Activated naive CD8-positive, alpha-beta T cell treated with anti-CD3 and anti-CD28 coated beads, Interleukin-2, amount 10 ng/mL, durations not matched to agents 7 days and 5 days (primary cell): ENCODE data around the gene SLC8A1. TPM values are rescaled to one million over a fixed set of nuclear protein-coding genes. Genes with fewer than 3 reads are reported as not detected.

Source experiments
- ATAC-seq: fragments of 150-1000 bp; cut with Tn5 transposase; one replicate; pipeline ENCODE4 v1.10.0; 2021; ENCODE audit warnings: low read depth, moderate library complexity
- POLR2A ChIA-PET: fragments of 350-600 bp; sonication (Branson Sonifier 250); formaldehyde crosslinking; loops from one replicate; lab custom pipeline; 2021; ENCODE audit warnings: antibody characterized with exemption; lab: Charles Lee
- DNase-seq: peaks from one replicate; pipeline ENCODE4 v3.0.0; 2021
- H3K27ac Mint-ChIP-seq: one replicate; pipeline ENCODE4 v1.8.0; 2022; ENCODE audit warnings: mild to moderate bottlenecking, mixed read lengths
- H3K27me3 Mint-ChIP-seq: one replicate; pipeline ENCODE4 v1.8.0; 2022; ENCODE audit warnings: mild to moderate bottlenecking, moderate library complexity, mixed read lengths
- H3K36me3 Mint-ChIP-seq: one replicate; pipeline ENCODE4 v1.8.0; 2021; ENCODE audit warnings: mild to moderate bottlenecking, mixed read lengths
- H3K4me1 Mint-ChIP-seq: one replicate; pipeline ENCODE4 v1.8.0; 2021; ENCODE audit warnings: mixed read lengths
- H3K4me3 Mint-ChIP-seq: one replicate; pipeline ENCODE4 v1.8.0; 2022; ENCODE audit warnings: mild to moderate bottlenecking, moderate library complexity, mixed read lengths
- H3K9me3 Mint-ChIP-seq: one replicate; pipeline ENCODE4 v1.8.0; 2021; ENCODE audit warnings: mixed read lengths
- total RNA-seq, 2 experiments: library from RNA; stranded (reverse); gene quantifications; one replicate each; pipeline ENCODE4 v1.2.3, GENCODE V29; 2021

SLC8A1 gene
- total RNA-seq, 2 experiments from 2014 or later: 0.68 to 0.75 TPM

DNA sequence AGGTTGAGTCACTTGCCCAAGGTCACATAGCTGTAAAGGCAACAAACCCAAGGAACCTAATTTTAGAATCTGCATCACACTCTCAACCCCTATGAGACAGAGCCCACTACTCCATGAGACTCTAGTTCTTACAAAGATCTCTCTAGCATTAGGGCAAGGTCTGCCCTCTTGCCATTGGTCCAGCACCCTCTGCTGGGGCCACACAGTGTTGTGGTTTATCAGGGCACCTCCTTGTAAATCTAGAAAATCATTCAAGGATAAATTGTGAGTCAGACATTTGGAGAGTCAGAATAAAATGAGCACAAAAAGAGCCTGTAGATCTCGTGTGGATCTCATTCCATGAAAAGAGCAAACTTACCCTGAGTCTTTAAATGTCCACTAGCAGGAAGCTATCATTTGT, 91.2 kb downstream of the SLC8A1 start:
- POLR2A ChIA-PET: no interaction called here
- H3K27ac Mint-ChIP-seq: no peak overlapping the region
- peaks cover 4% of the 10 kb centered on the region for H3K27me3 Mint-ChIP-seq
- DNase-seq: no peak
- ATAC-seq: no peak
- H3K4me1 Mint-ChIP-seq: peaks cover 4% of the 10 kb centered on the region
- no peaks in the 10 kb centered on the region for H3K9me3 Mint-ChIP-seq
- no peaks in the 10 kb centered on the region for H3K36me3 Mint-ChIP-seq
- H3K4me3 Mint-ChIP-seq: no peak overlapping the region

DNA sequence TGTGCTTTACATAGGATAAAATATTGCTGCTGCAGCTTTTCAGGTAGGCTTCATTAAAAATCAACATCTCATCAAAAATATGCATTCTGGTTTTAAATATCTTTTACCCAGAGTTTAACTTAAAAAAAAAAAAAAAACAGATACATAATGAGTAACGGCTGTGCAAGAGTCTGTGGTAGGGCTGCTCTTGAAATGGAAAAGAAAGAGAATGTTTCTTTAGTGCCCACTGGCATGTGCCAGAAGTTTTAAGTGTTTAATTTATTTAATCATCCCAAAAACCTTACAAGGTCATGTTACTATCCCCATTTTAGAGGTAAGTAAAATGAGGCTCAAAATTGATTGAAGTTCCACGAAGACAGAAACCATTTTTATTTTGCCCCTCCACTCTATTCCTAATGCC, 92.1 kb downstream of the SLC8A1 start:
- Mint-ChIP-seq H3K9me3 (no peaks in the 10 kb centered on the region), H3K4me1 (peaks cover 2% of the 10 kb centered on the region), H3K27me3 (peaks cover 4% of the 10 kb centered on the region), H3K27ac (no peak overlapping the region), H3K4me3 (no peak overlapping the region), H3K36me3 (no peaks in the 10 kb centered on the region)
- DNase-seq: no peak
- ATAC-seq: no peak
- POLR2A ChIA-PET: no interaction called here

DNA sequence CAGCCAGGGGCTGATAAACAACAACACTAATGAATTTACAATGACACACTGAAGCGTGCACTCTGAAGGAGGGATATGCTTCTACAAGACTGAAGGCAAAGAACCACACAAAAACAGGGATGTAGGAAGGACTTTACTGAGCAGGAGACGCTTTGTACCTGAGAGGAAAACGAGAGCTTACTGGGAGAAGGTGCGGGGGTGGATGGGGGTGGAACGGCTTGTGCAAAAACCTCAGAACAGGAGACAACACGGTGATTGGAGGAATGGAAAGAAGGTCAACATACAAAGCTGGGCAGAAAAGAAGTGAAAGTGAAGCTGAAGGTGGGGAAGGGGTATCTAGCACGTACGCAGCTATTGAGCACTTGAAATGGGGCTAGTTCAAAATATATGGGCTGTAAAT, 93.1 kb downstream of the SLC8A1 start:
- H3K4me1 Mint-ChIP-seq: no peaks in the 10 kb centered on the region
- H3K36me3 Mint-ChIP-seq: no peaks in the 10 kb centered on the region
- H3K27ac Mint-ChIP-seq: no peak overlapping the region
- H3K4me3 Mint-ChIP-seq: no peak overlapping the region
- POLR2A ChIA-PET: no interaction called here
- DNase-seq: no peak
- ATAC-seq: no peak
- peaks cover 4% of the 10 kb centered on the region for H3K27me3 Mint-ChIP-seq
- H3K9me3 Mint-ChIP-seq: no peaks in the 10 kb centered on the region

DNA sequence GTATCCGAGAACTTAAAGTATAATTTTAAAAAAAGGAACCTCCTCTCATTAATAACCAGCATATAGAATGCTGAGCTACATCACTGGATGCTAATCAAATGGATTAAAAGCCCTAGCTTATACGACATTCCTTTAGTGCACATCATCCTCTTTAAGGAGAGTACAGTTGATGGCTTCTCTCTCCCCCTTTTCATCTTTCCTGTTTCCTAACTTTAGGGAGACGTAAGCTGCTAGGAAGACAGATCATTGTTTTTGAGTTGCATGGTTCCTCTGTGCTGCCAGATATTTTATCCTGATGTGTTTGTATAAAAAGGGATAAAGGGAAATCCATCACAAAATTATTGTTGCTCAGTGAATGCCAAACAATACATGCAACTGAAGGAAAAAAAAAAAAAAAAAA, 94.2 kb downstream of the SLC8A1 start:
- Mint-ChIP-seq H3K27ac (no peak overlapping the region), H3K4me3 (no peak overlapping the region), H3K4me1 (no peaks in the 10 kb centered on the region), H3K9me3 (no peaks in the 10 kb centered on the region), H3K36me3 (no peaks in the 10 kb centered on the region), H3K27me3 (peaks cover 1% of the 10 kb centered on the region)
- no peak for DNase-seq
- POLR2A ChIA-PET: no interaction called here
- no peak for ATAC-seq

DNA sequence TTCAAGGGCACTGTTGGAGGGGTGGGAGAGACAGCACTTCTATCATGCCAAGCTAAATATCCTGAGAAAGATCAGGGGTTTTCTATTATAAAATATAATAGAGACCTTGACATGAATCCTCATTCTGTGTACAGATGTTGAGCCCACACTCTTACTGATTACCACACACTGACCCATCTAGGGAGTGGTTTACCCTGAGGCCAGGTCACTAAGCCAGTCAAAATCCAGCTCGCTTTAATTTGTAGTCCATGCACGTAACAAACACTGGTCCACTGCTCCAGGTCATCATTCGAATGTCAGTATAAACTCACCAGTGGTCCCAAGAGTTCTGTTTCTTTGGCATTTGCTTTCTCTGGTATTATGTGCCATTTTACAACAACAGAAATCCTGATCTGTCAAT, 96.4 kb downstream of the SLC8A1 start:
- Mint-ChIP-seq H3K4me1 (no peaks in the 10 kb centered on the region), H3K9me3 (no peaks in the 10 kb centered on the region), H3K27ac (no peak overlapping the region), H3K36me3 (no peaks in the 10 kb centered on the region), H3K27me3 (no peaks in the 10 kb centered on the region), H3K4me3 (no peak overlapping the region)
- ATAC-seq (no peak), DNase-seq (no peak)
- POLR2A ChIA-PET: no interaction called here

DNA sequence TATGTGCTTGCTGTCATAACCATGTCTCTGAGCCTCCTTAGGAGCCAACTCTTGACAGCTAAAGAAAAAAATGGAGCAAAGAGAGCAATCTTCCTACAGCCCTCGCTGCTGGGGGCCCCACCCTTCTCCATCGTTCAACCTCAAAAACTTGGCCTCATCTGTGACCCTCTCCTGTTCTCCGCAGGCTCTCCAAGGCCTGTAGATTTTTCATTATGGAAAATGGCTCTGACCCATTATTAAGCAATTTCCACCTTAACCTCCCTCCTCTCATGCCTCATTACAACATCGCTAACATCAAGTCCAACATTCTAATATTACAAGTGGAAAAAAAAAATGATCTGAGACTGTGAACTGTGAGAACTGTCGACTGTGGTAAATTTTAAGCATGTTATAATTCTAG, 98.7 kb downstream of the SLC8A1 start:
- no peaks in the 10 kb centered on the region for H3K4me1 Mint-ChIP-seq
- H3K27me3 Mint-ChIP-seq: no peaks in the 10 kb centered on the region
- no peak for ATAC-seq
- no peaks in the 10 kb centered on the region for H3K9me3 Mint-ChIP-seq
- no peak overlapping the region for H3K4me3 Mint-ChIP-seq
- no peak overlapping the region for H3K27ac Mint-ChIP-seq
- DNase-seq: no peak
- POLR2A ChIA-PET: no interaction called here
- no peaks in the 10 kb centered on the region for H3K36me3 Mint-ChIP-seq

DNA sequence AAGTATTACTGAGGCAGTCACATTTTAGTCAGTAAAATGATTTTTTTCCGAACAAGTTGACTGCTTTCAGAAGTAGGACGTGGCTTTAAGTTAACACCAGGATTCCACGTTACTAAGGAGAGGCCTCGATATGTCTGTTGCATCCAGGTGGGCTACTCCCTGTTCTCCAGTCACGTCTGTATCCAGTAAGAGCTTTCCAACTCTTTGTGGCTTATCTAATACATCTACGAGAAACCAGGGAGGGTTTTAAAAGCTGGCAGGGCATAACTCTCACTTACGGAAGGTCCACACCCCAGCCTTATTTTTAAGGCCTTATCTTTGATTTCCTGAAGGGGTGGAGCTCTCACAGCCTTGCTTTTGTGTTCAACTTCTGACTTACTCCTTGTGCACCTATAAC, 99.2 kb downstream of the SLC8A1 start:
- Mint-ChIP-seq H3K4me1 (no peaks in the 10 kb centered on the region), H3K27me3 (no peaks in the 10 kb centered on the region), H3K36me3 (no peaks in the 10 kb centered on the region), H3K4me3 (no peak overlapping the region), H3K9me3 (no peaks in the 10 kb centered on the region), H3K27ac (no peak overlapping the region)
- DNase-seq (no peak), ATAC-seq (no peak)
- POLR2A ChIA-PET: no interaction called here

DNA sequence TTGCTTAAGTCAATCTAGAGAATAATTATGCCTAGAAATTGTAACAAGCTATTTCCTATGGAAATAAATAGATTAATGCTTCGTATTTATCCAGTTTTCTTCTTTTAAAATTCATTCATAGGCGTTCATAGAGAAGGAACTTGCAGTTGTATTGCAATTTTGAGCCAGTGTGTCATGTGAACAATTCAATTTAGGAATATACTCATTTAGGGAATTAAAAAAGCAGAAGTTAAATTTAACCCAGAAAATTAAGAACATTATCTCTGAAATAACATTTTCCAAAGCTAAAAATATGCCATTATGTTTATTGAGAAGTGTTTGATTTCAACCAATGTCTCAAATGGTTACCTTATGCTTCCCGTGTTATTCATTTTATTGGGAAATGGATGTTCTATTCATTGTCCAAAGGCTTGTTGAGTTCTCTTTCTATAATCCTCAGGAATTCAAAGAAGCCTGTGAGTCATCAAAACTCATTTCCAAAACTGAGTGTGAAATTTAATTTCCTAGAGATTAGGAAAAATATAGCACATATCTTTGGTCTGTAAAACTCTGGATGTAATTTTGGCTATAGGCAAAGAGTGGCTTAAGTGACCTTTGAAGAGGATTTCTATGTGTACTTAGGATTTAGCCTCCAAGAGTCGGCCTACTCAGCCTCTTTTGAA, 99.7 kb downstream of the SLC8A1 start:
- Mint-ChIP-seq H3K4me1 (no peaks in the 10 kb centered on the region), H3K27ac (no peak overlapping the region), H3K4me3 (no peak overlapping the region), H3K9me3 (no peaks in the 10 kb centered on the region), H3K36me3 (no peaks in the 10 kb centered on the region), H3K27me3 (no peaks in the 10 kb centered on the region)
- POLR2A ChIA-PET: no interaction called here
- DNase-seq (no peak), ATAC-seq (no peak)

DNA sequence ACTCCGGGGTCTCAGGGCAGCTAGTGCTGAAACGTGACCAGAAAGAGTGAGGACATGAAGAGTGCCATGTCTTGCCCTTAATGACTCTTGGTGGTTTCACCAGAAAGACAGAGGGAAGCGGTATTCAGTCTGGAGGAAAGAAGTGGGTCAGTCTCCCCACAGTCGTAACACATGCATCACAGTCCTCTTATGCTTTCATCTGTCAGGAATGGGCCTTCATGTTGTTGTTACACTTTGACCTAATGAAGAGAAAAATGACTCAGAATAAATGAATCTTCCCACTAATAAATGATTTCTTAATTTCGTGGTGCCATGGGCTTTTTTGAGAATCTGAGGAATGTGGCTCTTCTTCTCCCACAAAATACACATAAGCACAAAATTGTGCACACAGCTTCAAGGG, 103.2 kb downstream of the SLC8A1 start:
- ATAC-seq (no peak), DNase-seq (no peak)
- H3K4me1 Mint-ChIP-seq: no peaks in the 10 kb centered on the region
- no peaks in the 10 kb centered on the region for H3K27me3 Mint-ChIP-seq
- no peak overlapping the region for H3K27ac Mint-ChIP-seq
- no peaks in the 10 kb centered on the region for H3K9me3 Mint-ChIP-seq
- POLR2A ChIA-PET: no interaction called here
- H3K4me3 Mint-ChIP-seq: no peak overlapping the region
- no peaks in the 10 kb centered on the region for H3K36me3 Mint-ChIP-seq

DNA sequence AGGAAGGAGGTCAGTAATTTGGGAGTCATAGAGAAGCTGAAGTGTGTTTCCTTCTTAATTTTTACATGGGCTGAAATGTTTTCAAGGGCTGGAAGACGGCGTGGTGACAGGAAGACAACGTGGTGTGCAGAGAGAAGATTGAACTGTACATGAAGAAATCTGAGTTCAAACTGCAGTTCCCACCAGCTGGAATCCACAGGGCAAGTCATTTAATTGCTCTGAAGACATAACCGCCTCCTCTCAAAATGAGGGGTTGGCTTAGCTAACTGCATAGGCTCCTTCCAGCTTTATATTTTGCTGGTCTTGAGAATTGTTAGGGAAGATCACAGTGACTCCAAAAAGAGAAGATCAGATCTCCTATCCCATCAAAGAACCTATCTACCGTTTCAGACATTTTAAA, 103.9 kb downstream of the SLC8A1 start:
- ATAC-seq (no peak), DNase-seq (no peak)
- POLR2A ChIA-PET: no interaction called here
- H3K27me3 Mint-ChIP-seq: no peaks in the 10 kb centered on the region
- no peak overlapping the region for H3K27ac Mint-ChIP-seq
- no peaks in the 10 kb centered on the region for H3K36me3 Mint-ChIP-seq
- H3K9me3 Mint-ChIP-seq: no peaks in the 10 kb centered on the region
- H3K4me3 Mint-ChIP-seq: no peak overlapping the region
- no peaks in the 10 kb centered on the region for H3K4me1 Mint-ChIP-seq

DNA sequence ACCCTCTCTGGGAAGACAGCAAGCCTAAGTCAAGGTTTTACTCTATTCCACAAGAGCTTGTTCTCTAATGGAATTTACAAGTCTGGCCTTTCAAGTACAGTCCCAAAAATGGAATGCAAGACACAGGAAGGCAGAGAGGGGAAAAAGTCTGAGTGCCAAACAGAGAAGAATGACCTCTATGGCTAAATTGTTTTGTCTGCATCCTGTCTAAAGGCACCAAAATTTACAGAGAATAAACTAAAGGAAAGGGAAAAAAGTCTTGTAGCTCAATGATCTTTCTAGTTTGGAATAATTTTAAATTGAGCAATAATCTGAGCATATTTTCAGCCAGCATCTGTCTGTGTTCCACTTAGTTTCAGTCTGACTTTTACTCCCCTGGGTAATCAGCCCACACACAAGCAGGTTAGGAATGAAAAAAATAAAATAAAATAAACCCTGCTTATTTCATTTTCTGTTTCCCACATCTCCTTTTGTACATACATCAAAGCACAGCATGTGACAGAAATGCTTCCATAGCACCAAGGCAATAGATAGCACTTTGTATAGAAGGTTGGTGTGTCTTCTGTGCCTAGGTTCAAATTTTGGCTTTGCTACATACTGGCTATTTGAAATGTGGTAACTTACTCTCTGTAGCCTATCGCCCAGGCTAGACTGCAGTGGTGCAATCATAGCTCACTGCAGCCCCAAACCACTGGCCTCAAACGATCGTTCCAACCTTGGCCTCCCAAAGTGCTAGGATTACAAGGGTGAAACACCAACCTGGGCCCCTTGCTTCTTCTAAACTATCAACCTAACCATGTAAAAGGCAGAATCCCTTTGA, 105.1 kb downstream of the SLC8A1 start:
- POLR2A ChIA-PET: no interaction called here
- H3K4me1 Mint-ChIP-seq: no peaks in the 10 kb centered on the region
- no peak overlapping the region for H3K27ac Mint-ChIP-seq
- H3K27me3 Mint-ChIP-seq: no peaks in the 10 kb centered on the region
- H3K36me3 Mint-ChIP-seq: no peaks in the 10 kb centered on the region
- ATAC-seq (no peak), DNase-seq (no peak)
- H3K4me3 Mint-ChIP-seq: no peak overlapping the region
- no peaks in the 10 kb centered on the region for H3K9me3 Mint-ChIP-seq

DNA sequence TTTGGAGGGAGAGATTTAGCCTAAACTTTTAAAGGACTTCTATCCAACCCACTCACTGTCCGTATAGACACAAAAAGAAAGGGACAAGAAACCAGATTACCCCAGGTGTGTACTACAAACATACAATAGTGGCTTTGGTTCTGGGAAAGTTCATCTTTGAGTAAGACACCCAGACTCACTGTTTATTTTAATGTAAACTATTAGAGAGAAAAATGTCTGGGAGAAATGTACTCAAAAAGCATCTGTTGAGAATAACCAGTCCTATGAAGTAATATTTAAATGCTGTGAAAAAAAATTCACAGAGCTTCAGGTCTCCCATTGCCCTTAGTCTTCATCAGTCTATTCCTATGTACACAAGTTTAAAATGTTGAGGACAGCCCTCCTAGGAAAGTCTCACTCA, 107.5 kb downstream of the SLC8A1 start:
- DNase-seq: no peak
- no peaks in the 10 kb centered on the region for H3K4me1 Mint-ChIP-seq
- peaks cover 2% of the 10 kb centered on the region for H3K27me3 Mint-ChIP-seq
- no peak overlapping the region for H3K27ac Mint-ChIP-seq
- H3K9me3 Mint-ChIP-seq: no peaks in the 10 kb centered on the region
- no peak overlapping the region for H3K4me3 Mint-ChIP-seq
- no peak for ATAC-seq
- POLR2A ChIA-PET: no interaction called here
- H3K36me3 Mint-ChIP-seq: no peaks in the 10 kb centered on the region

DNA sequence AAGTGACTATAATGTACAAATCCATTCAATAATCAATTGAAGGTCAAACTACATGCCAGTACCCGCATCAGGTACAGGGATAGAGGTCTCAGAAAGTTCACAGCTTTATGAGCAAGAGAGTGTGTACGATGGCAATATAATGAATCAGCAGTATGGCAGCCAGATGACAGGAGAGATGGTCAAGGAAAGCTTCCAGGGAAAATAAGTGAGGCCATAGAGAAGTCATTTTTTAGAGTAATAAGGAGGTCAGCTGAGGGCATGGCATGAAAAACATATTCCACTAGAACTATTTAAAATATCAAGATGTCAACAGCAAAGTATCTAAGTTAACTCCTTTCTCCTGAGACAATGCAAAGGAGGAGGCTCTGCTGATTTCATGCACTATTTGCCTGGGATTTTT, 108.0 kb downstream of the SLC8A1 start:
- H3K4me3 Mint-ChIP-seq: no peak overlapping the region

DNA sequence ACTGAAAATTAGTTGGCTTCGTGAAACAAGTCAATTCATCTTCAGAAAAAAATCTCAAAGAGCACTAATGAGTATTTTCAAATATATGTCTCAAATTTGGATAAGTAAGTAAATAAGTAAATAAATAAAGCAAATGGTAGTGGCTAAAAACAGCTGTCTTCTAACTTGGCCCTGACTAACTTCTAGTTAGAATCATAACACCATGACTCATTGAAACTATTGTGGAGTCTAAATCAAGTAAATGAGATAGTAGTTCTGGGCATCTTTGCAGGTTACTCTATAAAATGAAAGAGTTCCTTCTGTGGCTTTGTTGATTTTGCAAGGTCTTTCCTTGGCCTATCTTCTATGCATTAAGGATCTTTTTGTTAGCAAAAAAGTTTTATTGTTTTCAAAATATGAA, 110.7 kb downstream of the SLC8A1 start:
- Mint-ChIP-seq H3K27me3 (peaks cover 2% of the 10 kb centered on the region), H3K27ac (no peak overlapping the region), H3K36me3 (no peaks in the 10 kb centered on the region), H3K9me3 (no peaks in the 10 kb centered on the region), H3K4me3 (no peak overlapping the region), H3K4me1 (no peaks in the 10 kb centered on the region)
- ATAC-seq: no peak
- DNase-seq: no peak
- POLR2A ChIA-PET: no interaction called here

More for the DNA sequence above, 108.0 kb downstream of the SLC8A1 start:
- Mint-ChIP-seq H3K36me3 (no peaks in the 10 kb centered on the region), H3K4me1 (no peaks in the 10 kb centered on the region), H3K9me3 (no peaks in the 10 kb centered on the region), H3K27me3 (peaks cover 2% of the 10 kb centered on the region), H3K27ac (no peak overlapping the region)
- no peak for DNase-seq
- no peak for ATAC-seq
- POLR2A ChIA-PET: no interaction called here
